Measurements from ENCODE around the gene HIF1A. TPM values are rescaled to one million over a fixed set of nuclear protein-coding genes. Genes with fewer than 3 reads are reported as not detected.
A peak's percentile ranks its signal among the peaks of the same experiment; 100 is the strongest.

The HIF1A gene
- total RNA-seq, 1 donor, result 816 TPM

DNA sequence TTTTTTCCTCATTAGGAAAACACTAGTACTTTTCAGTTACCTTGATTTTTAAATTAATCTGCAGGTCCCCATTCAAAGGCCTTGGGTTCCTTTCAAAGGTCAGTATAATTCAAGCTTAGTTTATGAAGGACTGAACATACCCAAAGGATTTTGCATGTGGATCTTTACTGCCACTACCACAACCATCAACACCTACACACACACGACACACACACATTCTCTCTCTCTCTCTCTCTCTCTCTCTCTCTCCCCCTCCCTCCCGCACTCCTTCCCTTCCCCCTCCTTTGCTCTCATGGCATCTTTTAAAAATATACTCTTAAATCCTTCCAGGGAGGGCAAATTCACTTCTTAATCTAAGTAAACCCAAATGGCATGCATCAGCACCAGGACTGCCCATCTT is 28.8 kb downstream of the HIF1A start:
- Histone ChIP-seq H3K4me2 (ENCODE audit: insufficient read depth, low read length) (no peak overlapping the region), H3K36me3 (ENCODE audit: insufficient read depth, low read length) (peaks cover 88% of the 10 kb centered on the region), H3K27me3 (ENCODE audit: insufficient read depth, low read length) (no peaks in the 10 kb centered on the region), H3K79me2 (ENCODE audit: insufficient read depth, low read length) (peaks cover 98% of the 10 kb centered on the region), H3K27ac (ENCODE audit: low read depth, low read length) (peak overlapping the region; percentile 38), H3K4me1 (ENCODE audit: insufficient read depth, low read length) (peaks cover 36% of the 10 kb centered on the region), H3K9me3 (ENCODE audit: low read depth, low read length) (no peaks in the 10 kb centered on the region), H3K4me3 (ENCODE audit: insufficient read depth, low read length) (no peak overlapping the region), H2AFZ (ENCODE audit: low read length) (no peak overlapping the region), H4K20me1 (ENCODE audit: insufficient read depth, low read length) (peaks cover 62% of the 10 kb centered on the region)
- DNase-seq (ENCODE audit: insufficient read length, low spot score, missing footprints), result no peak
- TF ChIP-seq, protein P1, sequence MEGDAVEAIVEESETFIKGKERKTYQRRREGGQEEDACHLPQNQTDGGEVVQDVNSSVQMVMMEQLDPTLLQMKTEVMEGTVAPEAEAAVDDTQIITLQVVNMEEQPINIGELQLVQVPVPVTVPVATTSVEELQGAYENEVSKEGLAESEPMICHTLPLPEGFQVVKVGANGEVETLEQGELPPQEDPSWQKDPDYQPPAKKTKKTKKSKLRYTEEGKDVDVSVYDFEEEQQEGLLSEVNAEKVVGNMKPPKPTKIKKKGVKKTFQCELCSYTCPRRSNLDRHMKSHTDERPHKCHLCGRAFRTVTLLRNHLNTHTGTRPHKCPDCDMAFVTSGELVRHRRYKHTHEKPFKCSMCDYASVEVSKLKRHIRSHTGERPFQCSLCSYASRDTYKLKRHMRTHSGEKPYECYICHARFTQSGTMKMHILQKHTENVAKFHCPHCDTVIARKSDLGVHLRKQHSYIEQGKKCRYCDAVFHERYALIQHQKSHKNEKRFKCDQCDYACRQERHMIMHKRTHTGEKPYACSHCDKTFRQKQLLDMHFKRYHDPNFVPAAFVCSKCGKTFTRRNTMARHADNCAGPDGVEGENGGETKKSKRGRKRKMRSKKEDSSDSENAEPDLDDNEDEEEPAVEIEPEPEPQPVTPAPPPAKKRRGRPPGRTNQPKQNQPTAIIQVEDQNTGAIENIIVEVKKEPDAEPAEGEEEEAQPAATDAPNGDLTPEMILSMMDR (IDR thresholded peaks at IDR 0.05; ENCODE audit: extremely low read depth, low read depth, low read length), result no peak

DNA sequence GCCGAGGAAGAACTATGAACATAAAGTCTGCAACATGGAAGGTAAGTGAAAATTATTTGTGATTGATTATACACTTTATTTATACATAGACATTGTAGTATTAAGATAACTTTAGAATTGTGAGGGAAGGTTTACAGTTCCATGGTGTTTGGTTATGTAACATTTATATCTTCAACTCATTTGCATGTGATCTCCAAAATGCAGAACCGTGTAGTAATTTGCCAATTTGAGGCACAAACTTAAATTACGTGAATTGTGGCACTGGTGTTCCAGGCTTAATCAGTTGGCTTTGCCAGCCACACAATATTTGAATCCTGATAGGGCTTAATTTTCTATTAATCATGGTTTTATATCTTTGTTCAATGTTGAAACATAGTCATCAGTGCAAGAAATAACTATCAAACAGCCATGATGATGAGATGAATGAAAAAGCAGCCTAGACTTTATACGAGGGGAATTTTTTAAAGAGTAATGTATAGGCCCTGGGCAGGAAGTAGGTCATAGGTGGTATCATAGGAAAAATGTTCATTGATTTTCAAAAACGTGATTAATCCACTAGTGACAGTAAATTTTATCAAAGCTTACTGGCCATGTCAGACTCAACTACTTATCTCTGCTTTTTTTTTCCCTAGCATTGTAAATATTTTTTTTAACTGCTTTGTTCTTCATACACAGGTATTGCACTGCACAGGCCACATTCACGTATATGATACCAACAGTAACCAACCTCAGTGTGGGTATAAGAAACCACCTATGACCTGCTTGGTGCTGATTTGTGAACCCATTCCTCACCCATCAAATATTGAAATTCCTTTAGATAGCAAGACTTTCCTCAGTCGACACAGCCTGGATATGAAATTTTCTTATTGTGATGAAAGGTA is 31.7 kb downstream of the HIF1A start:
- DNase-seq (ENCODE audit: insufficient read length, low spot score, missing footprints), result no peak
- peak overlapping the region; percentile 61 for H3K27ac ChIP-seq (ENCODE audit: low read depth, low read length)

DNA sequence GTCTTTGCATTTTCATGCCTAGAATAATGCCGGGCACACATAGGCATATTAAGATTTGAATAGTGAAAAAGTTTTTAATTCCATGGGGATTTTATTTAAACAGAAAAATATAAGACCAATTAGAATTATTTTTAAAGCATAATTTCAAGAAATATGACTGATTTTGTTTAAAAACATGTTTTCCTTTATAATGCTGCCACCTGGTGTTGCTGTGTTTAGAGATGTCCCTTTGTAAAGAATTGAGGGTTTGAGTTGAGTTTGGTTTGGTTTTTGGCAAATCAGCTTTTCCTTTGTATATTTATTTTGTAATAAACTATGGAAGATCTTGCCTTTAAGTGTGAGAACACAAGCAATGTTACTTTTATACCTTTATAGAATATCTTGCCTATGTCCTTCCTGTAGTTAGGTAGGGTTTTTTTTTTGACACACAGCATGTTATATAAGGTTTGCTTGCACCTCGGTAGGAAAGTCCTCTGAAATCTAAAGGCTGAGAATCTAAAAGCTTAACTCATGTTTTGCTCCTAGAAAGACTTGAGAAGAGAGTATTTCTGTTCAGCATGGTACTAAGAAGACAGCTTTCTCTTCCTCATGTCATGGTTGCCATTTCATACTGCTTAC is 35.6 kb downstream of the HIF1A start:
- Histone ChIP-seq H3K27me3 (ENCODE audit: insufficient read depth, low read length) (no peaks in the 10 kb centered on the region), H3K9me3 (ENCODE audit: low read depth, low read length) (no peaks in the 10 kb centered on the region), H3K4me3 (ENCODE audit: insufficient read depth, low read length) (no peak overlapping the region), H3K4me2 (ENCODE audit: insufficient read depth, low read length) (no peak overlapping the region), H4K20me1 (ENCODE audit: insufficient read depth, low read length) (peaks cover 43% of the 10 kb centered on the region), H3K4me1 (ENCODE audit: insufficient read depth, low read length) (peaks cover 23% of the 10 kb centered on the region), H3K27ac (ENCODE audit: low read depth, low read length) (peak overlapping the region; percentile 8), H2AFZ (ENCODE audit: low read length) (no peak overlapping the region), H3K79me2 (ENCODE audit: insufficient read depth, low read length) (peaks cover 94% of the 10 kb centered on the region), H3K36me3 (ENCODE audit: insufficient read depth, low read length) (peaks cover 100% of the 10 kb centered on the region)
- no peak for DNase-seq (ENCODE audit: insufficient read length, low spot score, missing footprints)
- TF ChIP-seq, protein P1 (IDR thresholded peaks at IDR 0.05; ENCODE audit: extremely low read depth, low read depth, low read length), result peak; percentile 20

More for the DNA sequence above, 31.7 kb downstream of the HIF1A start:
- Histone ChIP-seq H3K79me2 (ENCODE audit: insufficient read depth, low read length) (peaks cover 99% of the 10 kb centered on the region), H3K36me3 (ENCODE audit: insufficient read depth, low read length) (peaks cover 98% of the 10 kb centered on the region), H3K27me3 (ENCODE audit: insufficient read depth, low read length) (no peaks in the 10 kb centered on the region), H3K4me1 (ENCODE audit: insufficient read depth, low read length) (peaks cover 22% of the 10 kb centered on the region), H2AFZ (ENCODE audit: low read length) (no peak overlapping the region), H4K20me1 (ENCODE audit: insufficient read depth, low read length) (peaks cover 46% of the 10 kb centered on the region), H3K4me2 (ENCODE audit: insufficient read depth, low read length) (no peak overlapping the region), H3K9me3 (ENCODE audit: low read depth, low read length) (no peaks in the 10 kb centered on the region), H3K4me3 (ENCODE audit: insufficient read depth, low read length) (no peak overlapping the region)
- TF ChIP-seq, protein P1 (IDR thresholded peaks at IDR 0.05; ENCODE audit: extremely low read depth, low read depth, low read length), result no peak

DNA sequence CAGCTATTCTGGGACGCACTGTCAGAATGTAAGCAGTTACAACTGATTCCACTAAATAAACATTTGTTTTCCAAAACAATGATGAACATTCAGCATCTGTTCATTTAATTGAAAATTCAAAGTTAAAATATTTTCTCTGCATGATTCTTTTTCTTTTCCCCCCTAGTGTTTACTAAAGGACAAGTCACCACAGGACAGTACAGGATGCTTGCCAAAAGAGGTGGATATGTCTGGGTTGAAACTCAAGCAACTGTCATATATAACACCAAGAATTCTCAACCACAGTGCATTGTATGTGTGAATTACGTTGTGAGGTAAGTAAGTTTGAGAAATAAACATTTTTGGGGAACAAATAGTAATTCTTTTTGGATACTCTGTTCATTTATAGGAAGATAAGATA is 38.7 kb downstream of the HIF1A start:
- H3K27ac ChIP-seq (ENCODE audit: low read depth, low read length), result peak overlapping the region; percentile 9

More for the DNA sequence above, 38.7 kb downstream of the HIF1A start:
- Histone ChIP-seq H3K9me3 (ENCODE audit: low read depth, low read length) (no peaks in the 10 kb centered on the region), H3K27me3 (ENCODE audit: insufficient read depth, low read length) (no peaks in the 10 kb centered on the region), H2AFZ (ENCODE audit: low read length) (no peak overlapping the region), H3K4me2 (ENCODE audit: insufficient read depth, low read length) (no peak overlapping the region), H3K36me3 (ENCODE audit: insufficient read depth, low read length) (peaks cover 99% of the 10 kb centered on the region), H4K20me1 (ENCODE audit: insufficient read depth, low read length) (peaks cover 41% of the 10 kb centered on the region), H3K4me3 (ENCODE audit: insufficient read depth, low read length) (no peak overlapping the region), H3K79me2 (ENCODE audit: insufficient read depth, low read length) (peaks cover 91% of the 10 kb centered on the region), H3K4me1 (ENCODE audit: insufficient read depth, low read length) (peaks cover 17% of the 10 kb centered on the region)
- TF ChIP-seq, protein P1 (IDR thresholded peaks at IDR 0.05; ENCODE audit: extremely low read depth, low read depth, low read length), result peak; percentile 11
- DNase-seq (ENCODE audit: insufficient read length, low spot score, missing footprints), result no peak
